A673 (cell line): ENCODE measurements around the gene CYSTM1. TPM values are rescaled to one million over a fixed set of nuclear protein-coding genes. Genes with fewer than 3 reads are reported as not detected.

Experiments used
- BruUV-seq: library from RNA; stranded (reverse); fragments of 400-500 nt; replicated peaks from 2 replicates; lab custom pipeline; 2021; lab: Mats Ljungman, UMichigan
- CTCF ChIA-PET: fragments of 300-600 bp; sonication (Branson Sonifier 250); formaldehyde crosslinking; loops from one replicate; lab custom pipeline; 2022; ENCODE audit warnings: antibody characterized with exemption; lab: Charles Lee
- POLR2A ChIA-PET: fragments of 300-600 bp; sonication (Branson Sonifier 250); formaldehyde crosslinking; loops from one replicate; lab custom pipeline; 2022; ENCODE audit warnings: antibody characterized with exemption; ENCODE audit not compliant: low non-redundant PET; lab: Charles Lee
- DNase-seq: peaks from one replicate; pipeline ENCODE4 v3.0.0-alpha.2; 2015; ENCODE audit warnings: low spot score
- H3K27ac ChIP-seq: fragments of 200-600 bp; sonication (generic); 2 replicates; pipeline ENCODE4 v1.5.1; 2016; ENCODE audit warnings: mixed run types, low read depth, mild to moderate bottlenecking, mixed read lengths, antibody characterized with exemption, low read length; ENCODE audit not compliant: poor library complexity, severe bottlenecking
- H3K27me3 ChIP-seq: fragments of 200-600 bp; sonication (generic); replicated peaks from 2 replicates; pipeline ENCODE4 v1.6.1; 2017; ENCODE audit warnings: mixed run types, low read depth, mild to moderate bottlenecking, mixed read lengths, antibody characterized with exemption, low read length; ENCODE audit not compliant: insufficient read depth, poor library complexity
- H3K36me3 ChIP-seq: fragments of 200-600 bp; sonication (generic); 2 replicates; pipeline ENCODE4 v1.6.1; 2016; ENCODE audit warnings: mixed run types, mild to moderate bottlenecking, mixed read lengths, antibody characterized with exemption, low read length; ENCODE audit not compliant: insufficient read depth, poor library complexity, severe bottlenecking
- H3K4me1 ChIP-seq: fragments of 200-600 bp; sonication (generic); 2 replicates; pipeline ENCODE4 v1.6.1; 2017; ENCODE audit warnings: mixed run types, mild to moderate bottlenecking, mixed read lengths, antibody characterized with exemption, low read length; ENCODE audit not compliant: insufficient read depth, poor library complexity, severe bottlenecking
- H3K4me3 ChIP-seq: fragments of 200-600 bp; sonication (generic); 2 replicates; pipeline ENCODE4 v1.5.1; 2016; ENCODE audit warnings: low read depth, mixed run types, mild to moderate bottlenecking, mixed read lengths, low read length; ENCODE audit not compliant: poor library complexity, severe bottlenecking
- H3K9me3 ChIP-seq: fragments of 200-600 bp; sonication (generic); 2 replicates; pipeline ENCODE4 v1.6.1; 2016; ENCODE audit warnings: mixed run types, low read depth, mild to moderate bottlenecking, mixed read lengths, antibody characterized with exemption, low read length; ENCODE audit not compliant: poor library complexity, severe bottlenecking
- CTCF ChIP-seq: fragments of 300-800, 200-600 bp; sonication (generic); conservative IDR thresholded peaks from 2 replicates; pipeline ENCODE4 v1.5.1; 2017; ENCODE audit warnings: low read depth, mild to moderate bottlenecking, antibody characterized with exemption, low read length, moderate library complexity, mixed read lengths
- EZH2 ChIP-seq: fragments of 200-600 bp; sonication (generic); IDR thresholded peaks from 2 replicates; pipeline ENCODE4 v1.6.1; 2017; ENCODE audit warnings: borderline replicate concordance, low read depth, mild to moderate bottlenecking, mixed read lengths, antibody characterized with exemption, low read length; ENCODE audit not compliant: poor library complexity, severe bottlenecking
- intact Hi-C: fragments of 100-400 bp; cut with micrococcal nuclease; formaldehyde crosslinking; loops from one replicate; pipeline ENCODE4 v1.10.0; 2022; ENCODE audit not compliant: unreplicated experiment
- total RNA-seq: library from RNA; stranded (reverse); gene quantifications from 2 replicates; pipeline ENCODE4 v1.2.3, GENCODE V29; 2021

The CYSTM1 gene
- total RNA-seq, 1 experiment from 2014 or later: 35.5 TPM

GRCh38 chr5:140192715-140193430 lies 17.9 kb downstream of the CYSTM1 start:
- CTCF ChIA-PET: no interaction called here
- no peaks in the 10 kb centered on the region for H3K27me3 ChIP-seq
- no TSS peak for BruUV-seq

GRCh38 chr5:140194662-140195061 lies 19.7 kb downstream of the CYSTM1 start:
- no peaks in the 10 kb centered on the region for H3K9me3 ChIP-seq
- intact Hi-C loops: no loop called here
- no peak overlapping the region for H3K27ac ChIP-seq
- no peak overlapping the region for H3K4me3 ChIP-seq
- no peaks in the 10 kb centered on the region for H3K27me3 ChIP-seq
- no peaks in the 10 kb centered on the region for H3K36me3 ChIP-seq
- ChIA-PET POLR2A (no interaction called here), CTCF (interaction anchor here (0.6 kb wide), 1 partner anchor 34 kb away, joined by 3 read pairs; no protein-coding TSS in a partner anchor)
- DNase-seq: no peak
- TF ChIP-seq CTCF (no peak), EZH2 (no peak)
- peaks cover 12% of the 10 kb centered on the region for H3K4me1 ChIP-seq
- no TSS peak for BruUV-seq

More at GRCh38 chr5:140192715-140193430, 17.9 kb downstream of the CYSTM1 start:
- no peak overlapping the region for H3K4me3 ChIP-seq
- no peaks in the 10 kb centered on the region for H3K36me3 ChIP-seq
- TF ChIP-seq EZH2 (no peak), CTCF (no peak)
- H3K4me1 ChIP-seq: peaks cover 12% of the 10 kb centered on the region
- H3K9me3 ChIP-seq: no peaks in the 10 kb centered on the region
- intact Hi-C loops: no loop called here
- H3K27ac ChIP-seq: no peak overlapping the region
- DNase-seq: no peak
- POLR2A ChIA-PET: no interaction called here

GRCh38 chr5:140196115-140196814 lies 21.3 kb downstream of the CYSTM1 start:
- no TSS peak for BruUV-seq
- H3K27ac ChIP-seq: no peak overlapping the region
- ChIA-PET POLR2A (no interaction called here), CTCF (no interaction called here)
- H3K36me3 ChIP-seq: no peaks in the 10 kb centered on the region
- no peak overlapping the region for H3K4me3 ChIP-seq
- no peaks in the 10 kb centered on the region for H3K9me3 ChIP-seq
- no peak for DNase-seq
- no peak for TF ChIP-seq CTCF
- no peak for TF ChIP-seq EZH2
- no peaks in the 10 kb centered on the region for H3K27me3 ChIP-seq
- no peaks in the 10 kb centered on the region for H3K4me1 ChIP-seq
- intact Hi-C loops: no loop called here
